GM21390 (cell line): ENCODE results near the gene FBXO42.

Experiments used
- ATAC-seq: cut with Tn5 transposase; IDR thresholded peaks from one replicate; pipeline ENCODE4 v1.9.1; 2021; ENCODE audit not compliant: unreplicated experiment

FBXO42 gene

DNA sequence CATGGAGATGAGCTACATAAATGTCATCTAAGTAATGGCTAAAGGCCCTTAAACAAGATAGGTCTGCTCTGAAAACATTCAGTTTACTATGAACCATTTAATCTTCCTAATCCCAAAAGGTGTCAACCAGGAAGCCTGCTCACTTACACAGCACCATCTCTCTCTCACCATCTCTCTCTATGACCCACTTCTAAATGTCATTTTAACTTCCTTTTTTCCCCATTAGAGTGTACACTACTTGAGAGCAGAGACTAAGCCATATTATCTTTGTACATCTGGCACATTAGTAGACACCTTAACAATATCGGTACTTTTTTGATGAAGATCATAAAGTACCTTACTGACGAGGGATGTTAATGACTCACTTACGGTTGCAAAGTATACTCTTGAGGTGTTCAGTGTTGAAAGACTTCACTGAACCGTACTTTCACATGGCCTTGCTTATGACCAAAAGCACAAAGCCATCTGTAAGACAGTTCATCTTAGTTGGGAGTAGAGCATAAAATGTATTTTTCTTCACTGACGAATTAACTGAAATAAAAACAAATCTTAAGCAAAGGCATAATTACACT, 25.4 kb downstream of the FBXO42 start:
- ATAC-seq, result no peak

DNA sequence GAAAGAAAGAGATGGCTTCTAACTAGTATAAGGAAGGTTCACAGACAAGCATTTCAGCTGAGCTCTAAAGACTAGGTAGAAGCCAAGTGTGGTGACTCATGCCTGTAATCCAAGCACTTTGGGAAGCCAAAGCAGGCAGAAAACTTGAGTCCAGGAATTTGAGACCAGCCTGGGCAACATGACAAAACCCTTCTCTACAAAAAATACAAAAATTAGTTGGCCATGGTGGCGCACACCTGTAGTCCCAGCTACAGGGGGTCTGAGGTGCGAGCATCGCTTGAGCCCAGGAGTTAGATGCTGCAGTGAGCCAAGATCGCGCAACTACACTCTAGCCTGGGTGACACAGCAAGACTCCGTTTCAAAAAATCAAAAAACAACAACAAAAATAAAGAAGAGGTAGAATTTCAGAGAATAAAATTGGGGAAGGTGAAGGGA, 27.8 kb downstream of the FBXO42 start:
- ATAC-seq, result no peak

GRCh38 chr1:16321176-16321867, 31.0 kb downstream of the FBXO42 start:
- no peak for ATAC-seq

DNA sequence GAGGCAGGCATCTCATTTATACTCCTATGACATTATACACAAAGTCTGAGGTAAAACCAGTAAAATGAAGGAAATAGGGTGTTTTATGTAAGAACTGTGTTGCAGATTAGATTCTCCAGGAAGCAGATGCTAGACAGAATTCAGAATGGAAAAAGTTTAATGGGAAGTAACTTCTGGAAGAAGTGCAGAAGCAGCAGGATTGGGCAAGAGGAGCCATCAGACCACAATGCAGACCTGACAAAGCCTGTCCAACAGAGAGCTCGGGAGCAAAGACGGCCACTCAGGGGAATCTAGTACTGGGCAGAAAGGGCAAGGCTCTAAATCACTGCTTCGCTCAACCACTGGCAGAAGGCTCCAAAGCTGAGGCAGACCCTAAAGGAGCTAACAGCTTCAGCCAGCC, 33.7 kb downstream of the FBXO42 start:
- no peak for ATAC-seq

GRCh38 chr1:16315437-16315836, 36.8 kb downstream of the FBXO42 start:
- ATAC-seq, result no peak

DNA sequence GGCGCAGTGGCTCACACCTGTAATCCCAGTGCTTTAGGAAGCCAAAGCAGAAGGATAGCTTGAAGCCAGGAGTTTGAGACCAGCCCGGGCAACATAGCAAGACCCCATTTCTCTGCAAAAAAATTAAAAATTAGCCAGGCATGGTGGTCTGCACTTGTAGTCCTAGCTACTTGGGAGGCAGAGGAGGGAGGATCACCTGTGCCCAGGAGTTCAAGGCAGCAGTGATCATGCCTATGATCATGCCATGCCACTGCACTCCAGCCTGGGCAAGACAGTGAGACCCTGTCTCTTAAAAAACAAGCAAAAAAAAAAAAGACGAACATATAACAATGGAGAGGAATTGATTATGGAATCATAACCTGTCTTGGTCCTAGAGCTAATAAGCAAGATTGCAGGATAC, 45.1 kb downstream of the FBXO42 start:
- ATAC-seq, result no peak

GRCh38 chr1:16302709-16303627, 49.3 kb downstream of the FBXO42 start:
- no peak for ATAC-seq

DNA sequence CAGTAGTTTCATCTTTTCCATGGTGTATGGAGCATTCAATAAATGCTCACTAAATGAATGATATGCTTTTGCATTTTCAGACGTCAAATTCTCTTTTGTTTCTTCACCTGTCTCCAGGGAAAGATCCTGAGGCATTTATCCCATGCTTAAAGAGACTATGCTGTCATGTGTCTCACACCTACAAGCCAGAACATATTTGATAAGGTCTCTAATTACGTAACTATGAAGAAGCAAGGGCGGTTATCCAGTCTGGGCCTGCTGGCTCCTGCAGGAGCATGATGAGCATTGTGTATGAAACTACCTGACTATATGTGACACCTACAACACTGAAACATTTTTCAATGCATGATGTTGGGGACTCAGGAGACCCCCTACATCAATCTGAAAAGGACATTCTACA, 51.8 kb downstream of the FBXO42 start:
- ATAC-seq, result no peak

DNA sequence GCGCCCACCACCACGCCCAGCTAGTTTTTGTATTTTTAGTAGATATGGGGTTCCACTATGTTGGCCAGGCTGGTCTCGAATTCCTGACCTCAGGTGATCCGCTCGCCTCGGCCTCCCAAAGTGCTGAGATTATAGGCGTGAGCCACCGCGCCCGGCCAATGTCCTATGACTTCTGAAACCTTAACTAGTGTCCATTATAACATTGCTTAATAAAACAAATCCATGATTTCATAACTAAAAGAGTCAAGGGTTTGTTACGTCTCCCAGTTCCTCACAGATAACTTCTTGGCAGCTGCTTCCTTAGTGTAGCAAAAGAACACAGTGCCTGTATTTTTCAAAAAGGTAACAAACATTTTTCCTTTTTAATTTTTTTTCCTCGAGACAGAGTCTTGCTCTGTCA, 53.6 kb downstream of the FBXO42 start:
- no peak for ATAC-seq

GRCh38 chr1:16296643-16297042, 55.6 kb downstream of the FBXO42 start:
- no peak for ATAC-seq

GRCh38 chr1:16294219-16295212, 57.8 kb downstream of the FBXO42 start:
- no peak for ATAC-seq

GRCh38 chr1:16293538-16293937, 58.7 kb downstream of the FBXO42 start:
- ATAC-seq, result no peak

- no peak for ATAC-seq
Measured at GRCh38 chr1:16292739-16293138, 59.5 kb downstream of the FBXO42 start.

- ATAC-seq, result no peak
Measured at GRCh38 chr1:16289959-16290358, 62.3 kb downstream of the FBXO42 start.

DNA sequence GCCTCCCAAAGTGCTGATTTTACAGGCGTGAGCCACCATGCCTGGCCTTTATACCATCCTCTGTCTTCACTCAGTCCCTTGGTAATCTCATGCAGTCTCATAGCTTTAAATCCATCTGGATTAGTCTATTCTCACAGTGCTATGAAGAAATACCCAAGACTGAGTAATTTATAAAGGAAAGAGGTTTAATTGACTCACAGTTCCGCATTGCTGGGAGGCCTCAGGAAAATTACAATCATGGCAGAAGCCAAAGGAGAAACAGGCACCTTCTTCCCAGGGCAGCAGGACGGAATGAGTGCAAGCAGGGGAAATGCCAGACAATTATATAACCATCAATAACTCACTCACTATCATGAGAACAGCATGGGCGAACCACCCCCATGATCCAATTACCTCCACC, 66.2 kb downstream of the FBXO42 start:
- no peak for ATAC-seq

DNA sequence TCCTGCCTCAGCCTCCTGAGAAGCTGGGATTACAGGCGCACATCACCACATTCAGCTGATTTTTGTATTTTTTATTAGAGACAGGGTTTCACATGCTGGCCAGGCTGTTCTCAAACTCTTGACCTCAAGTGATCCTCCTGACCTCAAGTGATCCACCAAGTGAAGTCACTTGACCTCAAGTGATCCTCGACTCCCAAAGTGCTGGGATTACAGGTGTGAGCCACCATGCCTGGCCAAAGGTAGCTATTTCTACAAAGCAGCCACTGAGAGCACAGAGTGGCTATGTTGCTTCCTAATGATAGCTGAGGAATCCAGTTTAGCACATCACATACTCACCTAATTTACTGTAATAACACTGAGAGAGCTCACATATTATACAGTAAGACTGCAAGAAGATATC, 70.5 kb downstream of the FBXO42 start:
- no peak for ATAC-seq

- ATAC-seq, result no peak
Measured at GRCh38 chr1:16279186-16279585, 73.1 kb downstream of the FBXO42 start.

- no peak for ATAC-seq
Measured at GRCh38 chr1:16276302-16277030, 75.8 kb downstream of the FBXO42 start.

DNA sequence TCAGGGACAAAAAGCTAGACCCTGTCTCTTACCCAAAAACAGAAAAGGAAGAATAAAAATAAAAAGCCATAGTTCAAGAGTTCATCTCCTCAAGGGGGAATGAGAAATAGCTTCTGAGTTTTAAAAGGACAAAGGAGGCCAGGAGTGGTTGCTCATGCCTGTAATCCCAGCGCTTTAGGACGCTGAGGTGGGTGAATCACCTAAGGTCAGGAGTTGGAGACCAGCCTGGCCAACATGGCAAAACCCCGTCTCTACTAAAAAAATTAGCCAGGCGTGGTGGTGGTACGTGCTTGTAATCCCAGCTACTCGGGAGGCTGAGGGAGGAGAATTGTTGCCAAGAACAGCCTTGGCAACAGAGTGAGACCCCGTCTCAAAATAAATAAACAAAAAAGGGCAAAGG, 76.7 kb downstream of the FBXO42 start:
- ATAC-seq, result no peak

GRCh38 chr1:16267690-16268180, 84.5 kb downstream of the FBXO42 start:
- ATAC-seq, result no peak
